GM21423 (cell line): ENCODE measurements around the gene APOA1.
"Not testable (repeated sequence)": the region's sequence is repeated elsewhere in the genome, so short reads cannot be mapped to it uniquely, and the experiment has no call there.

ENCODE experiments used
- ATAC-seq: cut with Tn5 transposase; IDR thresholded peaks from one replicate; pipeline ENCODE4 v1.9.1; 2021; ENCODE audit warnings: mild to moderate bottlenecking, moderate library complexity; ENCODE audit not compliant: unreplicated experiment

The APOA1 gene

DNA sequence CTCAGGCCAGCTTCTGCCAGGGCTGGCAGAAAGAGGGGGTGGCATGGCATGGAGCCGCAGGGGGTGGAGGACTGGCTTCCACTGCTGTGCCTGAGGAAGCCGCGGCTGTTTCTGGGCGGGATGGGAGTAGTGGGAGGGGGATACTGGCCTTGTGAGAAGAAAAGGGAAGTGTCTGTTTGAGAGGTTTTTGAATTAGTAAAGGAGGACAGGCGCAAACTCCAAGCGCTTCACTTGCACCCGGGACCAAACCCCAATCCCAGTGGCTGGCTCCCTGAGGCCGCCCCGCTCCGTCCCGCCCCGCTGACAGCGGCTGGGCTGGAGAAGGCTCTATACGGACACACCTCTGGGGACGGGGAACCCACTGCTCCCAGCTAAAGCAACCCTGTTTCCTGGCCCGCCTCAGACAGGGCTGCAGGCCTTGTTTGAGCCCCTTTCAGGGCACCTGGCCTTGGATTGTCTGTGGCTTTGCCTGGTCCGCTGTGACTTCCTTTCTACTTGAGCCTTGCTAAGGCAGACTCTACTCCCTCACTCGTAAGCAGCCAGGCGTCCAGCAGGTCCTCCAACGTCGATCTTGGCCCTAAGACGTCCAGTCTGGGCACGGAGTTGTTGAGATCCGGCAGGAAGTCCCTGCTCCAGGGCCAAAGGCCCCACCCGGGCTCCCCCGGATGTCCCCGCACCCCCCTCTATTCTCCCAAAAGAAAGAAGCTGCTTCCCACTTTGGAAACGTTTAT lies 2.2 kb downstream of the APOA1 start:
- peak; percentile 27 for ATAC-seq

DNA sequence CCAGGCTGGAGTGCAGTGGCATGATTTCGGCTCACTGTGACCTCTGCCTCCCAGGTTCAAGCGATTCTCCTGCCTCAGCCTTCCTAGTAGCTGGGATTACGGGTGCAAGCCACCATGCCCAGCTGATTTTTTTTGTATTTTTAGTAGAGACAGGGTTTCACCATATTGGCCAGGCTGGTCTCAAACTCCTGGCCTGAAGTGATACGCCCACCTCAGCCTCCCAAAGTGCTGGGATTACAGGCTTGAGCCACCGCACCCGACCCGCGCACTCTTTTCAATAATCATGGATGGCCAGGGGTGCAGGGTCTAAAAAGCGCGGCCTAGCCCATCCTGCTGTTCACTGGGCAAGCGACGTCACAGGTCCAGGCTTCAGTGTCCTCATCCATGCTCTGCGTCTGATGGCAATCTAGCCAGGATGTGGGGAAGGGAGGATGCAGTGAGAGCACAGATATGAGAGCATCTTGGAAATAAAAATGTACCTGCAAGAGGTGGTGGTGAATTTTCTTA lies 2.8 kb downstream of the APOA1 start:
- ATAC-seq: not testable (repeated sequence)

DNA sequence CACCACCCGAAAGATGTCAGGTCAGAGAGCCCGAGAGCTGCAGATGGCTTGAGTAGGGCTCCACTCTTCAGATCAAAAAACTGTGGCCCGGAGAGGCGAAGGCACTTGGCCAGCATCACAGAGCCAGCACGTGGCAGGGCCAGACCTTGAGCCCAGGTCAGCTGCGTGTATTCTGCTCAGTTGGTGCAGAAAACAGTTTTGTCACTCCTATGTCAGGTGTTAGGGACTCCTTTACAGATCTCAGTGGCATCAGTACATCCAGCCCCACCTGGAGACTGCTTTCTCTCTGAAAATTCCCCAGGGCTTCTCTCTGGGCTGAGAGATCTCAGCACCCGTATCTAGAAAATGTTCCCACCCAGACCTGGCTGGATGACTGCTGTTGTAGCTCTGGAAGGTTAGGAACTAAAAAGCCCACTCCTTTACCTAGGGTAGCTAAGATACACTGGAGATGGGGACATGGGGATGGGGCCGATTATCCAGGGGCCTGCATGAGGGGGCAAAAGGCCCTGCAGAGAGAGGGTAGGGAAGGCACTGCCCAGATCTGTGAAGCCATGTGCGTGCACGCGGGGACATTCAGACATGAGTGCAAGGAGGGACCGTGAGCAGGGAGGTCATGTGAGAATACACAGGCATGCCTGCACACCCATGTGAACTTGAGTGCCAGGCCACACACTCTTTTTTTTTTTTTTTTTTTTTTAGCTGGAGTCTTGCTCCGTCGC lies 3.4 kb downstream of the APOA1 start:
- ATAC-seq: no peak

DNA sequence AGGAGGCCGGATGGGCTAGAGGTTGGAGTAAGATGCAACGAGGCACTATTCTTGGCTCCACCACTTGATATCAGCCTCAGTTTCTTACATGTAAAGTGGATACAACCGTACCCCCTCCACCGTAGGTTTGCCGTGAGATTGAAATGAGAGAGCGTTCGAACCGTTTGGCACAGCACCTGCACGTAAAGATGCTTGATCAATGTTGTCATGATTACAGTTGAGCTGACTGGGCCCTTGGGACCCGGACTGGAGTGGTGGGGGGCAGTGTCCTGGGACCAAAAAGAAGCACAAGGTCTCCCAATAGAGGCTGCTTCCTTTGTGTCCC lies 4.0 kb downstream of the APOA1 start:
- no peak for ATAC-seq

DNA sequence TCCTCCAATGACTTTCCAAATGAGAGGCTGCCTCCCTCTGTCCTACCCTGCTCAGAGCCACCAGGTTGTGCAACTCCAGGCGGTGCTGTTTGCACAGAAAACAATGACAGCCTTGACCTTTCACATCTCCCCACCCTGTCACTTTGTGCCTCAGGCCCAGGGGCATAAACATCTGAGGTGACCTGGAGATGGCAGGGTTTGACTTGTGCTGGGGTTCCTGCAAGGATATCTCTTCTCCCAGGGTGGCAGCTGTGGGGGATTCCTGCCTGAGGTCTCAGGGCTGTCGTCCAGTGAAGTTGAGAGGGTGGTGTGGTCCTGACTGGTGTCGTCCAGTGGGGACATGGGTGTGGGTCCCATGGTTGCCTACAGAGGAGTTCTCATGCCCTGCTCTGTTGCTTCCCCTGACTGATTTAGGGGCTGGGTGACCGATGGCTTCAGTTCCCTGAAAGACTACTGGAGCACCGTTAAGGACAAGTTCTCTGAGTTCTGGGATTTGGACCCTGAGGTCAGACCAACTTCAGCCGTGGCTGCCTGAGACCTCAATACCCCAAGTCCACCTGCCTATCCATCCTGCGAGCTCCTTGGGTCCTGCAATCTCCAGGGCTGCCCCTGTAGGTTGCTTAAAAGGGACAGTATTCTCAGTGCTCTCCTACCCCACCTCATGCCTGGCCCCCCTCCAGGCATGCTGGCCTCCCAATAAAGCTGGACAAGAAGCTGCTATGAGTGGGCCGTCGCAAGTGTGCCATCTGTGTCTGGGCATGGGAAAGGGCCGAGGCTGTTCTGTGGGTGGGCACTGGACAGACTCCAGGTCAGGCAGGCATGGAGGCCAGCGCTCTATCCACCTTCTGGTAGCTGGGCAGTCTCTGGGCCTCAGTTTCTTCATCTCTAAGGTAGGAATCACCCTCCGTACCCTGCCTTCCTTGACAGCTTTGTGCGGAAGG lies 4.8 kb downstream of the APOA1 start:
- no peak for ATAC-seq

DNA sequence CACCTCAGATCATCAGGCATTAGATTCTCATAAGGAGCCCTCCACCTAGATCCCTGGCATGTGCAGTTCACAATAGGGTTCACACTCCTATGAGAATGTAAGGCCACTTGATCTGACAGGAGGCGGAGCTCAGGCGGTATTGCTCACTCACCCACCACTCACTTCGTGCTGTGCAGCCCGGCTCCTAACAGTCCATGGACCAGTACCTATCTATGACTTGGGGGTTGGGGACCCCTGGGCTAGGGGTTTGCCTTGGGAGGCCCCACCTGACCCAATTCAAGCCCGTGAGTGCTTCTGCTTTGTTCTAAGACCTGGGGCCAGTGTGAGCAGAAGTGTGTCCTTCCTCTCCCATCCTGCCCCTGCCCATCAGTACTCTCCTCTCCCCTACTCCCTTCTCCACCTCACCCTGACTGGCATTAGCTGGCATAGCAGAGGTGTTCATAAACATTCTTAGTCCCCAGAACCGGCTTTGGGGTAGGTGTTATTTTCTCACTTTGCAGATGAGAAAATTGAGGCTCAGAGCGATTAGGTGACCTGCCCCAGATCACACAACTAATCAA lies 5.6 kb downstream of the APOA1 start:
- ATAC-seq: no peak

DNA sequence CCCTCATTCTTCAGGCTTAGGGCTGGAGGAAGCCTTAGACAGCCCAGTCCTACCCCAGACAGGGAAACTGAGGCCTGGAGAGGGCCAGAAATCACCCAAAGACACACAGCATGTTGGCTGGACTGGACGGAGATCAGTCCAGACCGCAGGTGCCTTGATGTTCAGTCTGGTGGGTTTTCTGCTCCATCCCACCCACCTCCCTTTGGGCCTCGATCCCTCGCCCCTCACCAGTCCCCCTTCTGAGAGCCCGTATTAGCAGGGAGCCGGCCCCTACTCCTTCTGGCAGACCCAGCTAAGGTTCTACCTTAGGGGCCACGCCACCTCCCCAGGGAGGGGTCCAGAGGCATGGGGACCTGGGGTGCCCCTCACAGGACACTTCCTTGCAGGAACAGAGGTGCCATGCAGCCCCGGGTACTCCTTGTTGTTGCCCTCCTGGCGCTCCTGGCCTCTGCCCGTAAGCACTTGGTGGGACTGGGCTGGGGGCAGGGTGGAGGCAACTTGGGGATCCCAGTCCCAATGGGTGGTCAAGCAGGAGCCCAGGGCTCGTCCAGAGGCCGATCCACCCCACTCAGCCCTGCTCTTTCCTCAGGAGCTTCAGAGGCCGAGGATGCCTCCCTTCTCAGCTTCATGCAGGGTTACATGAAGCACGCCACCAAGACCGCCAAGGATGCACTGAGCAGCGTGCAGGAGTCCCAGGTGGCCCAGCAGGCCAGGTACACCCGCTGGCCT lies 7.1 kb downstream of the APOA1 start:
- ATAC-seq: no peak

DNA sequence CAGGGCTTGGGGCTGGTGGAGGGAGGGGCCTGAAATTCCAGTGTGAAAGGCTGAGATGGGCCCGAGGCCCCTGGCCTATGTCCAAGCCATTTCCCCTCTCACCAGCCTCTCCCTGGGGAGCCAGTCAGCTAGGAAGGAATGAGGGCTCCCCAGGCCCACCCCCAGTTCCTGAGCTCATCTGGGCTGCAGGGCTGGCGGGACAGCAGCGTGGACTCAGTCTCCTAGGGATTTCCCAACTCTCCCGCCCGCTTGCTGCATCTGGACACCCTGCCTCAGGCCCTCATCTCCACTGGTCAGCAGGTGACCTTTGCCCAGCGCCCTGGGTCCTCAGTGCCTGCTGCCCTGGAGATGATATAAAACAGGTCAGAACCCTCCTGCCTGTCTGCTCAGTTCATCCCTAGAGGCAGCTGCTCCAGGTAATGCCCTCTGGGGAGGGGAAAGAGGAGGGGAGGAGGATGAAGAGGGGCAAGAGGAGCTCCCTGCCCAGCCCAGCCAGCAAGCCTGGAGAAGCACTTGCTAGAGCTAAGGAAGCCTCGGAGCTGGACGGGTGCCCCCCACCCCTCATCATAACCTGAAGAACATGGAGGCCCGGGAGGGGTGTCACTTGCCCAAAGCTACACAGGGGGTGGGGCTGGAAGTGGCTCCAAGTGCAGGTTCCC lies 7.8 kb downstream of the APOA1 start, which contains the start of gene APOC3:
TSS of gene APOC3 (plus strand) at position 383 of the 659 bp plus-strand sequence. CDS start 676 bp downstream, outside the sequence.
- no peak for ATAC-seq

DNA sequence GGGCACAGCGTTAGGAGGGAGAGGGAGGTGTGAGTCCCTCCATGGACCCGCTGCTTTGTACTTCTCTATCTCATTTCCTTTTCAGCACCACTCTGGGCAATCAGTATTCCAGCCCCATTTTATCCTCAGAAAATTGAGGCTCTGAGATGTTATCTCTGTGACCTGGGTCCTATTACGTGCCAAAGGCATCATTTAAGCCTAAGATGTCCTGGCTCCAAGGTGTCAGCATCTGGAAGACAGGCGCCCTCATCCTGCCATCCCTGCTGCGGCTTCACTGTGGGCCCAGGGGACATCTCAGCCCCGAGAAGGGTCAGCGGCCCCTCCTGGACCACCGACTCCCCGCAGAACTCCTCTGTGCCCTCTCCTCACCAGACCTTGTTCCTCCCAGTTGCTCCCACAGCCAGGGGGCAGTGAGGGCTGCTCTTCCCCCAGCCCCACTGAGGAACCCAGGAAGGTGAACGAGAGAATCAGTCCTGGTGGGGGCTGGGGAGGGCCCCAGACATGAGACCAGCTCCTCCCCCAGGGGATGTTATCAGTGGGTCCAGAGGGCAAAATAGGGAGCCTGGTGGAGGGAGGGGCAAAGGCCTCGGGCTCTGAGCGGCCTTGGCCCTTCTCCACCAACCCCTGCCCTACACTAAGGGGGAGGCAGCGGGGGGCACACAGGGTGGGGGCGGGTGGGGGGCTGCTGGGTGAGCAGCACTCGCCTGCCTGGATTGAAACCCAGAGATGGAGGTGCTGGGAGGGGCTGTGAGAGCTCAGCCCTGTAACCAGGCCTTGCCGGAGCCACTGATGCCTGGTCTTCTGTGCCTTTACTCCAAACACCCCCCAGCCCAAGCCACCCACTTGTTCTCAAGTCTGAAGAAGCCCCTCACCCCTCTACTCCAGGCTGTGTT lies 8.5 kb downstream of the APOA1 start:
- ATAC-seq: no peak

DNA sequence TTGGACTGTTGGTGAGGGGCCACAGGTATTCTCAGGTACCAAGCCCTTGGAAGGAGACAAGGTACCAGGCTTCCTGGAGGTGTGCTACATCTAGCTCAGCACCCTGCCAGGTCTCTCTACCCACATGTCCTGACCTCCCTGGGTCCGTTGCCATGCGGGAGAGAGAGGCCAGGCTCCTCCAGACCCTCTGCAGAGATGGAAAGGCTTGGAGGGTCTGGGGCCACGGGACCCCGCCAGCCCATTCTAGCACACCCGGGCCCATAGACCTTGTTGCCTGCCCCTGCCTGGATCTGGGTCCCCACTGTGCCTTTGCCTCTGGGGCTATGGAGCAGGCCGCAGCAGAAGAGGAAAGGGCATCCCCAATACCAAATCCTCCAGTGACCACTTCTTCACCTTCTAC lies 10.0 kb downstream of the APOA1 start:
- no peak for ATAC-seq

DNA sequence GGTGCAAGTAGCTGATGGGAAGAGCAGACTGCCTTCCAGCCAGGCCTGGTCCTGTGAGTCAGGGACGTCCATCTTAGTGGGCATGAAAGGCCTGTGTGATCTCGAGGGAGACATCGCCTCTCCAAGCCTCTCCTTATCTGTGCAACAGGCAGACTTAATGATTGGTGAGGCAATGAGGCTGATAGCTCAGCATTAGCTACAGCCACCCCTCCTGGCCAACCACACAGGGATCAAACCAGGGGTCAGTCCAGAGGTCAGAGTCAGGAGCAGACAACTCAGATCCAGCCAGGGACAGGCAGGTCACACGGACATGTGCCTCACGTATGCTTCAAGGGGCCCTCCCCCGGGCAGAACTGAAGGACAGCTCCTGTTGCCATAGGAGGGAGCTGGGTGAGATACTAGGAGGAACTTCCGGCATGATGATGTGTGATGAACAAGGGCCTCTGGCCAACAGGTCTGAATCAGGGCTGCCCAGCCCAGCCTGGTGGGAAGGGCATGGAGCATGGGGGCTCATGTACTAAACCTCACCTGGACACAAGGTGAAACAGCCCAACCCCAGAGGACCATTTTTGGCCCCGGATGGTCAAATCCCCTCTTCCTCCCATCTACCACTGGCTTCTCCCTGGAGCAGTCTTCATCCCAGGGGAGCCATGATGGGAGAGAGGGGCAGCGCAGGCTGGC lies 10.5 kb downstream of the APOA1 start:
- ATAC-seq: no peak

DNA sequence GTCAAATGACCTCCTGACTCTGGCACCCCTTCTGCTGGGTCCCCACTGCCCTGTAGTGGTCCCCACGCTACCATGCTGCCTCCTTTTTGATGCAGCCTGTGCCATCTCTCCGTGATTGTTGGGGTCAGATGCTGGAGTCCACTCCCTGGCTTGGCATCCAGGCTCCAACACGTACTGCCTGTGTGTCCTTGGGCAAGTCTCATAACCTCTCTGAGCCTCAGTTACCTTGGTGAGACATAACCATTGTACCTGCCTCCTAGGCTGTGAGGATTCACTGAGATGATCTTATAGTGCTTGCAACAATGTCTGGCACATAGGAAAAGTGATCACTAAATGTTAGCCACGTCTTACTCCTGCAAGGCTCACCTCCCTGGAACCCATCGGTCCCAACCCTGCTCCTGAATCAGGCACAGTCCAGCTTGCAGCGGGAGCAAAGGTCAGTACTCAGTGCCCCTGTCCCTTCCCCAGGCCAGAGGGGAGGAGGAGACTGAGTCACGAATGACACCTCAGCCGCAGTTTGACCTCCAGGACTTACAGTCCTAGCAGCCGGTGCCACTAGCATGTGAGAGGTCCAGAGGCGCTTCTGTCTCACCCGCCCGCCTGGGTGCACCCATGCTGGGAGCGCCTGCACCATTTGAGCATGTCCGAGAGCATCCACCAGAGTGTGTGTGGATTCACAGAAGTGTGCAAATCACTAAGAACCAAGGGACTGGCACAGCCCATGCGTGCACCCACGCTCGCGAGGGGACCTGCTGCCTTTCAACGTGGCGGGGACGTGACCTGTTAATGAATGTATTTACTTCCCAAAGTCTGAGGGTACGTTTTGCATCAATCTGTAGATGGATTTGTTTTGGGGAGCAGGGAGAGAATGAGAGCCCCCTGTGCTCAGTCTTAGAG lies 11.3 kb downstream of the APOA1 start:
- no peak for ATAC-seq

DNA sequence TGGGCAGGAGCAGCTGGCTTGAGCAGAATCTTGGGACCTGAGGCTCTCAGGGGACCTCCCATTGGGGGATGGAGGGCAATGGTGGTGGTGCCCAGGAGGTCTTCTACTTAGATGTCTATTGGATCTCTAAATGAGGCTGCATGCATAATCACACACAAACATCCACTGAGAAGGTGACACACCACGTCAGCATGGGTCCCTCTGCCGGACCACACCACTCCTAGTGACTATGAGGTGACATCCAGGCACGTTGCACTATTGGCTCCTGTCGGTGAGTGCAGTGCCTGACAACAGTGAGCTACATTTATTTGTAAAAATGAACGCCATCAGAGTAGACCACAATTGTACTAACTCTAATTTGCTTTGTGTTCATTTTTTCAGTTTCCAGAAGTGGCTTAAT lies 12.0 kb downstream of the APOA1 start:
- no peak for ATAC-seq

DNA sequence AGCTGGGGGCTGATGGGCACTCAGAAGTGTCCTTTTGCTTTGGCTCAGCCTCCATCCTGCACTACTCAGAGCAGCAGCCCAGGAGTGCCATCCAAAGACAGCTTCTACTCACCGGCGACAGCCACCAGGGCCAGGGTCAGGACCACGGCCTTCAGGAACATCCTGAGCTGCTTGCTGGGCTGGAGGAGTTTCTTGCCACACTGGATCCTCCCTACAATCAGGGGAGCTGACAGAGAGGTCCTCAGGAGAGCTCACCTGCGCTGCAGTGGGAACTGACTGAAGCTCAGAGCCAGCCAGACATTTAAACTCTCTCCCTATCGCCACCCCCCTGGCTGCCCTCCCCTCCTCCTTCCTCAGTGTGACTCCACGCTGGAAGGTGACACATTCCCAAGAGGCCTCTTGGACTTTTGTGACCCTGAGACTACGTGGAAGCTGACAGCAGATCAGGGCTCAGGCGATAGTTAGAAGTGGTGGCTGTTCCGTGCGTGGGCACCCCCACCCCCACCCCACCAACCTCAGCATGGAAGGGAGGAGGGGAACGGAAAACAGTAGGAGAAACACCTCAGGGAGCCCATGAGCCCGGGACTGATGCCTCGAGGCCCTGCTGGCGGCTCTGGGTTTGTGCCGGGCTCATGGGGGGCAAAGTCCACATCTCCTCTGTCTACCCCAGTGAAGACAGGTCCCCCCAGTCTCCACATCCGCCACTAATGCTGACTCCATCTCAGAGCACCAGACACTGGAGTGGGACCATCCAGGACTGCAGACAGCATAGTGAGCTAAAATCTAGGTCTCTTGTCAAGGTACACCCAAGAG lies 14.2 kb downstream of the APOA1 start, which contains the start of gene APOA4:
TSS of gene APOA4 (minus strand) at position 274 of the 813 bp plus-strand sequence. CDS start at position 161, 113 bp downstream.
- no peak for ATAC-seq

DNA sequence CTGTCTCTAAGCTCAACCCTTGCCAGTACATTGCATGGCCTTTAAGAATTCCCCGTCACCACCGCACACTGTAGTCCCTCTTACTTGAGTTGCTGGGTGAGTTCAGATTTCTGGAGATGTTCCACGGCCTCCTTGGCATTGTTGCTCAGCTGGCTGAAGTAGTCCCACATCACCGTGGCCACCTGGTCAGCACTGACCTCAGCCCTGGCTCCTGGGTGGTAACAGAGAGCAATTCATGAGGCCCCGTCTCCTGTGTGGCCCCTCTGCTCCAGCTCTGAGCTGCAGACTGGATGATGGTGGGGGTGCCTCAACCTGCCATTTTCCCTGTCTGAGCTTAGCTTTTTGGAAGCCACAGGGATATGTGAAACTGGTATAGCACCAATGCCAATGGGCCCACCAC lies 14.8 kb downstream of the APOA1 start:
- no peak for ATAC-seq
